H1 (cell line): ENCODE measurements around the gene ATP5PB.

Experiments used
- CTCF ChIP-seq, 3 experiments: IDR thresholded peaks; 1 replicate in 2 of 3; 2 replicates in 1 of 3; pipeline versions ENCODE4 v1.5.1 to v1.6.1; 2011; ENCODE audit warnings: low read length in 3 of 3, mild to moderate bottlenecking in 3 of 3, inconsistent platforms in 2 of 3, low read depth in 1 of 3, moderate library complexity in 1 of 3; ENCODE audit not compliant: insufficient read depth in 1 of 3; ENCODE audit errors: control extremely low read depth in 1 of 3
- MAX ChIP-seq: IDR thresholded peaks from 2 replicates; pipeline ENCODE4 v1.6.1; 2012; ENCODE audit warnings: inconsistent platforms
- POLR2A ChIP-seq, 2 experiments: IDR thresholded peaks; 1 replicate in 1 of 2; 2 replicates in 1 of 2; pipeline ENCODE4 v1.6.1; 2011; ENCODE audit warnings: low read depth in 2 of 2, low read length in 2 of 2, mild to moderate bottlenecking in 2 of 2; ENCODE audit errors: control extremely low read depth in 1 of 2
- RAD21 ChIP-seq, 2 experiments: IDR thresholded peaks in 1 of 2; conservative IDR thresholded peaks in 1 of 2; 2 replicates each; pipeline ENCODE4 v1.6.1; 2011; ENCODE audit warnings: low read depth in 2 of 2, low read length in 2 of 2, improper control_type of control experiment in 1 of 2, inconsistent platforms in 1 of 2, mild to moderate bottlenecking in 1 of 2, moderate library complexity in 1 of 2

GRCh38 chr1:111499026-111499785, 49.9 kb downstream of the ATP5PB start:
- TF ChIP-seq CTCF (IDR thresholded peaks at IDR 0.05; ENCODE audit: control extremely low read depth in 1 of 3, insufficient read depth in 1 of 3, low read depth in 1 of 3, low read length in 3 of 3) (no peak), MAX (no peak), RAD21 (IDR thresholded peaks at IDR 0.05 in 1 of 2, conservative IDR thresholded peaks at IDR 0.05 in 1 of 2; ENCODE audit: low read depth in 2 of 2, low read length in 2 of 2) (no peak), POLR2A (IDR thresholded peaks at IDR 0.05; ENCODE audit: control extremely low read depth in 1 of 2, low read depth in 2 of 2, low read length in 2 of 2) (no peak)
